ENCODE data around the gene ZEB2. TPM values are rescaled to one million over a fixed set of nuclear protein-coding genes. Genes with fewer than 3 reads are reported as not detected.

ZEB2 gene
- total and polyA plus RNA-seq, 2 of the 8 experiments (the other 6 are each of a cell fraction or from before 2014, with no cell fraction given) = 0.38 TPM; not detected in 1

- Histone ChIP-seq H3K4ac (replicated peaks; ENCODE audit: insufficient read length, low read depth, low read length) (no peak overlapping the region), H4K91ac (replicated peaks; ENCODE audit: insufficient read length, low read length) (no peak overlapping the region), H3K23ac (ENCODE audit: insufficient read length) (no peak overlapping the region), H3K79me2 (ENCODE audit: control insufficient read depth in 1 of 2, insufficient read depth in 2 of 2, low read length in 2 of 2) (no peaks in the 10 kb centered on the region), H2BK5ac (ENCODE audit: low read depth, low read length) (no peak overlapping the region), H3K4me3 (ENCODE audit: extremely low read depth in 1 of 4, insufficient read depth in 2 of 4, low read depth in 3 of 4, low read length in 4 of 4) (no peak overlapping the region), H3K27me3 (replicated peaks in 1 of 4; ENCODE audit: control insufficient read depth in 3 of 4, extremely low read depth in 1 of 4, insufficient read depth in 3 of 4, low read length in 3 of 4) (no peaks in the 10 kb centered on the region), H3K9me3 (ENCODE audit: insufficient read depth in 2 of 2, low read depth in 1 of 2, low read length in 1 of 2) (no peaks in the 10 kb centered on the region), H2BK20ac (ENCODE audit: low read length) (no peak overlapping the region), H4K20me1 (replicated peaks in 1 of 2; ENCODE audit: control insufficient read depth in 1 of 2, insufficient read depth in 2 of 2, low read length in 2 of 2) (no peaks in the 10 kb centered on the region), H2BK12ac (ENCODE audit: low read depth, low read length) (no peak overlapping the region), H3K36me3 (ENCODE audit: control insufficient read depth in 2 of 4, insufficient read depth in 4 of 4, low read length in 3 of 4) (no peaks in the 10 kb centered on the region), H3K4me2 (ENCODE audit: insufficient read depth in 1 of 2, low read depth in 2 of 2, low read length in 2 of 2) (no peak overlapping the region), H3K4me1 (replicated peaks in 1 of 4; ENCODE audit: control insufficient read depth in 3 of 4, insufficient read depth in 4 of 4, low read length in 3 of 4) (peaks cover 0 to 7% (median 0%) of the 10 kb centered on the region in 4 experiments; a peak in 2 of 7 replicates), H3K9ac (replicated peaks in 1 of 4; ENCODE audit: extremely low read depth in 1 of 4, low read depth in 3 of 4, low read length in 3 of 4) (no peak overlapping the region), H2BK15ac (ENCODE audit: low read length) (no peak overlapping the region), H3K56ac (replicated peaks; ENCODE audit: insufficient read length, low read depth, low read length) (no peak overlapping the region), H2BK120ac (replicated peaks; ENCODE audit: low read depth, low read length) (no peak overlapping the region), H3K23me2 (ENCODE audit: low read depth, low read length) (no peaks in the 10 kb centered on the region), H3K27ac (ENCODE audit: low read depth, low read length) (no peak overlapping the region), H3K18ac (ENCODE audit: extremely low read depth, low read length) (no peak overlapping the region), H4K8ac (ENCODE audit: extremely low read depth, insufficient read depth, low read length) (no peak overlapping the region), H3K79me1 (ENCODE audit: low read depth, low read length) (no peaks in the 10 kb centered on the region), H3K14ac (ENCODE audit: insufficient read length) (no peak overlapping the region), H2AFZ (ENCODE audit: low read length) (no peak overlapping the region), H4K5ac (ENCODE audit: insufficient read length, low read depth, low read length) (no peak overlapping the region), H2AK5ac (ENCODE audit: low read depth, low read length) (no peak overlapping the region)
- FAIRE-seq (no peak), DNase-seq (ENCODE audit: low read depth in 1 of 2, low spot score in 2 of 2) (no peak)
- WGBS, 2 experiments (ENCODE audit: extremely low coverage in 1 of 2, insufficient coverage in 1 of 2, insufficient read length in 1 of 2, insufficient replicate concordance in 2 of 2, low coverage in 1 of 2, low lambda C conversion rate in 2 of 2, missing lambda C conversion rate in 1 of 2) = 91% methylated on average over 6 of the region's 6 CpGs; no CpG with 5 or more reads in 1 of the 2 experiments
- ChIA-PET POLR2A (ENCODE audit: partially characterized antibody) (no interaction called here), CTCF (ENCODE audit: partially characterized antibody) (no interaction called here)
- no peak for TF ChIP-seq CTBP2 (IDR thresholded peaks at IDR 0.05; ENCODE audit: borderline replicate concordance, insufficient read depth, insufficient read length, low read length)
- TF ChIP-seq RXRA (IDR thresholded peaks at IDR 0.05; ENCODE audit: insufficient read depth, low read depth, low read length) = no peak
- no peak for TF ChIP-seq TAF1 (IDR thresholded peaks at IDR 0.05; ENCODE audit: low read depth, low read length)
- TF ChIP-seq SP1 (IDR thresholded peaks at IDR 0.05; ENCODE audit: low read depth, low read length) = no peak
- no peak for TF ChIP-seq ATF3 (IDR thresholded peaks at IDR 0.05; ENCODE audit: insufficient read depth, low read depth, low read length)
- no peak for TF ChIP-seq BRCA1 (IDR thresholded peaks at IDR 0.05; ENCODE audit: low read depth, low read length)
- no peak for TF ChIP-seq ATF2 (IDR thresholded peaks at IDR 0.05; ENCODE audit: low read length)
- no peak for TF ChIP-seq ASH2L (IDR thresholded peaks at IDR 0.05; ENCODE audit: low read length)
- TF ChIP-seq GTF2F1 (IDR thresholded peaks at IDR 0.05; ENCODE audit: borderline replicate concordance, low read depth, low read length) = no peak
- TF ChIP-seq CBX5 (IDR thresholded peaks at IDR 0.05; ENCODE audit: low read depth, low read length) = no peak
- TF ChIP-seq PHF8 (conservative IDR thresholded peaks at IDR 0.05; ENCODE audit: low read depth, low read length) = no peak
- no peak for TF ChIP-seq POU5F1 (IDR thresholded peaks at IDR 0.05; ENCODE audit: low read depth, low read length)
- TF ChIP-seq KDM5A (IDR thresholded peaks at IDR 0.05; ENCODE audit: low read length) = no peak
Observed at GRCh38 chr2:144550084-144550483, 30.2 kb upstream of the ZEB2 start.
